ENCODE results near the gene RPA3. TPM values are rescaled to one million over a fixed set of nuclear protein-coding genes. Genes with fewer than 3 reads are reported as not detected.

The RPA3 gene
- total RNA-seq, 1 donor from 2014 or later = 128 TPM

DNA sequence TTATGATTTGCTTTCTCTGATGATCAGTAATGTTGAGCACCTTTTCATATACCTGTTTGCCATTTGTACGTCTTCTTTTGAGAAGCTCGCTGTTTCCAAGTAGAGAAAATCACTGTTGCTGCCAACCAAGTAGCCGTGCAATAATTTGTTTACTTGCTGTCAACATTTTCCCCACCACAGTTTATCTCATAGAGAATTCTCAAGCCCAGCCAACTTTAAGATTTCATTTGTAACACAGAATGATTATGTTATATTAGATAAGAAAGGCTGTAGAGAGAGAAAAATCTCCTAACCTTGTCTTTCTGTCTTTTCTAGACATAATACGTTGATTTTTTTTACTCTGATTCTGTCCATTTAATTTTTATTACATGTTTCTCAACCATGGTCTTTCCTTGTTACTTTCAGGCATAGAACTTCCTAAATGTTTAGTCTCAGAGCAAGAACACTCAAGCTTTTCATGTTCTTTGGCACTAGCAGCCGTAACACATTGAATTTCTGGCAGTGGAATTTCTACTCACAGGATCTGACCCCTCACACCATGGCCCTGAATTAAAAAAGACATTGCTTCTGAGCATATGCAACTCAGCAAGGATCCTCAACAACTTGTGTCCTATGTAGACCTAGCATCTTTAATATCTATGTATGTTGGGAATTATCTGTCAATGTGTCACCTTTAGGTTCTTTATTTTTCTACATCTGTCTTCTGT is 23.1 kb downstream of the RPA3 start:
- Mint-ChIP-seq H3K36me3 (peaks cover 6% of the 10 kb centered on the region), H3K4me1 (peaks cover 5% of the 10 kb centered on the region), H3K27me3 (ENCODE audit: insufficient read depth, low read depth) (no peaks in the 10 kb centered on the region), H3K27ac (no peak overlapping the region), H3K4me3 (no peak overlapping the region), H3K9me3 (no peaks in the 10 kb centered on the region)
- Histone ChIP-seq H2AFZ (replicated peaks) (no peak overlapping the region), H4K20me1 (ENCODE audit: low read depth) (no peaks in the 10 kb centered on the region), H3K79me2 (ENCODE audit: low read depth) (no peaks in the 10 kb centered on the region), H3F3A (ENCODE audit: low read depth) (no peaks in the 10 kb centered on the region), H3K9ac (no peak overlapping the region), H3K27me3 (no peaks in the 10 kb centered on the region), H3K4me2 (no peak overlapping the region), H3K36me3 (no peaks in the 10 kb centered on the region), H3K27ac (no peak overlapping the region), H3K9me3 (ENCODE audit: low read depth) (no peaks in the 10 kb centered on the region), H3K4me3 (no peak overlapping the region), H3K4me1 (no peaks in the 10 kb centered on the region)
- no peak for DNase-seq (ENCODE audit: low spot score)
- TF ChIP-seq, protein P1, sequence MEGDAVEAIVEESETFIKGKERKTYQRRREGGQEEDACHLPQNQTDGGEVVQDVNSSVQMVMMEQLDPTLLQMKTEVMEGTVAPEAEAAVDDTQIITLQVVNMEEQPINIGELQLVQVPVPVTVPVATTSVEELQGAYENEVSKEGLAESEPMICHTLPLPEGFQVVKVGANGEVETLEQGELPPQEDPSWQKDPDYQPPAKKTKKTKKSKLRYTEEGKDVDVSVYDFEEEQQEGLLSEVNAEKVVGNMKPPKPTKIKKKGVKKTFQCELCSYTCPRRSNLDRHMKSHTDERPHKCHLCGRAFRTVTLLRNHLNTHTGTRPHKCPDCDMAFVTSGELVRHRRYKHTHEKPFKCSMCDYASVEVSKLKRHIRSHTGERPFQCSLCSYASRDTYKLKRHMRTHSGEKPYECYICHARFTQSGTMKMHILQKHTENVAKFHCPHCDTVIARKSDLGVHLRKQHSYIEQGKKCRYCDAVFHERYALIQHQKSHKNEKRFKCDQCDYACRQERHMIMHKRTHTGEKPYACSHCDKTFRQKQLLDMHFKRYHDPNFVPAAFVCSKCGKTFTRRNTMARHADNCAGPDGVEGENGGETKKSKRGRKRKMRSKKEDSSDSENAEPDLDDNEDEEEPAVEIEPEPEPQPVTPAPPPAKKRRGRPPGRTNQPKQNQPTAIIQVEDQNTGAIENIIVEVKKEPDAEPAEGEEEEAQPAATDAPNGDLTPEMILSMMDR (IDR thresholded peaks at IDR 0.05) = no peak
- TF ChIP-seq EZH2phosphoT487 (IDR thresholded peaks at IDR 0.05) (no peak), EZH2 (IDR thresholded peaks at IDR 0.05) (no peak)

DNA sequence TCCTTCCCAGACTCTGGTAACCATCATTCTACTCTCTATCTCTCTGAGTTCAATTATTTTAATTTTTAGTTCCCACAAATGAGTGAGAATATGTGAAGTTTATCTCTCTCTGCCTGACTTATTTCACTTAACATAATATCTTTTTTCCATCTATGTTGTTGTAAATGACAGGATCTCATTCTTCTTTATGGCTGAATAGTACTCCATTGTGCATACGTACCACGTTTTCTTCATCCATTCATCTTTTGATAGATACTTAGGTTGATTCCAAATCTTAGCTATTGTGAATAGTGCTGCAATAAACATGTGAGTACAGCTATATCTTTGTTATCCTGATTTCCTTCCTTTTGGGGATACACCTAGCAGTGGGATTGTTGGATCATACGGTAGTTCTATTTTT is 23.9 kb downstream of the RPA3 start:
- H3K4me3 Mint-ChIP-seq = no peak overlapping the region
- Histone ChIP-seq H3K4me3 (no peak overlapping the region), H3K27ac (no peak overlapping the region), H3K27me3 (no peaks in the 10 kb centered on the region), H3K9me3 (ENCODE audit: low read depth) (no peaks in the 10 kb centered on the region), H3F3A (ENCODE audit: low read depth) (no peaks in the 10 kb centered on the region), H3K9ac (no peak overlapping the region), H3K79me2 (ENCODE audit: low read depth) (no peaks in the 10 kb centered on the region), H2AFZ (replicated peaks) (no peak overlapping the region), H3K4me1 (no peaks in the 10 kb centered on the region), H4K20me1 (ENCODE audit: low read depth) (no peaks in the 10 kb centered on the region), H3K36me3 (no peaks in the 10 kb centered on the region), H3K4me2 (no peak overlapping the region)
- DNase-seq (ENCODE audit: low spot score) = no peak
- TF ChIP-seq, protein P1 (IDR thresholded peaks at IDR 0.05) = no peak
- TF ChIP-seq EZH2phosphoT487 (IDR thresholded peaks at IDR 0.05) = no peak
- TF ChIP-seq EZH2 (IDR thresholded peaks at IDR 0.05) = no peak
- no peaks in the 10 kb centered on the region for H3K27me3 Mint-ChIP-seq (ENCODE audit: insufficient read depth, low read depth)
- H3K36me3 Mint-ChIP-seq = peaks cover 6% of the 10 kb centered on the region
- no peak overlapping the region for H3K27ac Mint-ChIP-seq
- peaks cover 5% of the 10 kb centered on the region for H3K4me1 Mint-ChIP-seq
- no peaks in the 10 kb centered on the region for H3K9me3 Mint-ChIP-seq

DNA sequence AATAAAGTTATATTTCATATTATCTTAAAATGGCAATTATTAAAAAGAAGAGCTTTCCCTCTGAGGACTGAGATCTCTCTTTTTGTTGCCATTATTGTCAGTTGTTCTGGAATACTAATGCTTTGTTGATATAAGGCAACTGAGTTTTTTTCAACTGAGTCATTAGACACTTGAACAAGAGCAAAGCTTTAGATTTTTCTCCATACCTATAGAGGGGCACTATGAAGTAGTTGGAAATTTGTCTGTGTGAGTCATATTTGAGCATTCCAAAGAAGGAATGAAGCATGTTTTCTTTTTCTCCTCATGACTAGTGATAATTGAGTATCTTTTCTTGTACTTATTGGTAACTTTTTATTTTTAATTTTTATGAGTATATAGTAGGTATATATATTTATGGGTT is 24.5 kb downstream of the RPA3 start:
- no peak overlapping the region for H3K27ac ChIP-seq
- Mint-ChIP-seq H3K9me3 (no peaks in the 10 kb centered on the region), H3K4me1 (peaks cover 5% of the 10 kb centered on the region), H3K27me3 (ENCODE audit: insufficient read depth, low read depth) (no peaks in the 10 kb centered on the region), H3K4me3 (no peak overlapping the region), H3K27ac (no peak overlapping the region), H3K36me3 (peaks cover 6% of the 10 kb centered on the region)
- no peaks in the 10 kb centered on the region for H3K36me3 ChIP-seq
- no peaks in the 10 kb centered on the region for H3K4me1 ChIP-seq
- no peak overlapping the region for H2AFZ ChIP-seq (replicated peaks)
- no peaks in the 10 kb centered on the region for H4K20me1 ChIP-seq (ENCODE audit: low read depth)
- TF ChIP-seq EZH2 (IDR thresholded peaks at IDR 0.05) = no peak
- H3K9ac ChIP-seq = no peak overlapping the region
- H3K4me2 ChIP-seq = no peak overlapping the region
- no peaks in the 10 kb centered on the region for H3K9me3 ChIP-seq (ENCODE audit: low read depth)
- H3K79me2 ChIP-seq (ENCODE audit: low read depth) = no peaks in the 10 kb centered on the region
- no peaks in the 10 kb centered on the region for H3K27me3 ChIP-seq
- H3K4me3 ChIP-seq = no peak overlapping the region
- no peaks in the 10 kb centered on the region for H3F3A ChIP-seq (ENCODE audit: low read depth)
- no peak for DNase-seq (ENCODE audit: low spot score)

DNA sequence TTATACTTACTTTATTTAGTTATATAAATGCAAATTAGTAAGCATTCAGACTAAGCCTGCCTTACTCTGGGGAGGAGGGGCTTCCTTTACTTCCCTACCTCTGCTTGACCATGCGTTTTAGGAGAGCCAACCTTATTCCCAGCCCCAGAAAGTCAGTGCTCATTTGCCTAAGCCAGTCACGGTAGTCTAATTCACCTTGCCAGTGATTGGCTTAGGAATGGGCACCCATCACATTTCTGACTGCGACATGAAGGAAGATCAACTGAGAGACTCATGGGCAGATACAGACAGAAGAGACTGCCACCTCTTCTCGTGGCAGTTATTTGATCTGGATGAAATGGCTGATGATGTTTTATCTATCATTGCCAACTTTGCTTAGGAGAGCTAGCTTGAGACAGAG is 29.5 kb downstream of the RPA3 start:
- Mint-ChIP-seq H3K27ac (no peak overlapping the region), H3K9me3 (no peaks in the 10 kb centered on the region), H3K36me3 (peaks cover 3% of the 10 kb centered on the region), H3K27me3 (ENCODE audit: insufficient read depth, low read depth) (no peaks in the 10 kb centered on the region), H3K4me3 (no peak overlapping the region), H3K4me1 (peaks cover 21% of the 10 kb centered on the region)
- H3K4me3 ChIP-seq = no peak overlapping the region
- no peak overlapping the region for H3K9ac ChIP-seq
- H3K36me3 ChIP-seq = no peaks in the 10 kb centered on the region
- H3K27ac ChIP-seq = no peak overlapping the region
- no peaks in the 10 kb centered on the region for H3K9me3 ChIP-seq (ENCODE audit: low read depth)
- no peaks in the 10 kb centered on the region for H3F3A ChIP-seq (ENCODE audit: low read depth)
- no peak for DNase-seq (ENCODE audit: low spot score)
- H4K20me1 ChIP-seq (ENCODE audit: low read depth) = no peaks in the 10 kb centered on the region
- H3K4me1 ChIP-seq = peaks cover 4% of the 10 kb centered on the region
- H3K79me2 ChIP-seq (ENCODE audit: low read depth) = no peaks in the 10 kb centered on the region
- no peak overlapping the region for H2AFZ ChIP-seq (replicated peaks)
- no peak overlapping the region for H3K4me2 ChIP-seq
- no peak for TF ChIP-seq EZH2 (IDR thresholded peaks at IDR 0.05)
- TF ChIP-seq EZH2phosphoT487 (IDR thresholded peaks at IDR 0.05) = no peak
- TF ChIP-seq, protein P1 (IDR thresholded peaks at IDR 0.05) = no peak
- no peaks in the 10 kb centered on the region for H3K27me3 ChIP-seq

All from neural progenitor cell (in vitro differentiated cells).